SH-SY5Y (cell line): ENCODE measurements around the gene CAMK2D.

ENCODE experiments used
- GATA2 ChIP-seq: IDR thresholded peaks from 2 replicates; pipeline ENCODE4 v1.6.1; 2011; ENCODE audit warnings: mild to moderate bottlenecking, low read depth, low read length
- GATA3 ChIP-seq: IDR thresholded peaks from 2 replicates; pipeline ENCODE4 v1.6.1; 2011; ENCODE audit warnings: low read depth, mild to moderate bottlenecking, low read length, moderate library complexity

DNA sequence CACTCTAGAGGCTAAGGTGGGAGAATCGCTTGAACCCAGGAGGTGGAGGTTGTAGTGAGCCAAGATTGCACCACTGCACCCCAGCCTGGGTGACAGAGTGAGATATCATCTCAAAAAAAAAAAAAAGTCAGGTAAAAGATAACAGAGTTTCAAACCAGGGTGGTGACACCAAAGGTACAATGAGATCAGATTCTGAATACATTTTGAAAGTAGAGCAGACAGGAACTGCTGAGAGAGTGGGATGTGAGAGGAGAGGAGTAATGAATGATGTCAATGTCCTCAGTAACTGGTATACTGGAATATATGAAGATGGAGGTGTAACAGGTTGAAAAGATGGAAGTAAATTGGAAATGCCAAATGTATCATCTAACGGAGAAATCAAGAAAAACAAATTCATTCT, 135.6 kb downstream of the CAMK2D start:
- TF ChIP-seq GATA2 (no peak), GATA3 (no peak)
